VCaP (cell line): ENCODE measurements around the gene GPATCH4.
"Not testable (repeated sequence)": the region's sequence is repeated elsewhere in the genome, so short reads cannot be mapped to it uniquely, and the experiment has no call there.

ENCODE experiments used
- H3K27ac ChIP-seq: fragments of 450-650 bp; 2 replicates; pipeline ENCODE4 v1.5.1; 2017
- TF ChIP-seq, protein P1 (sequence below): fragments of 450-650 bp; conservative IDR thresholded peaks from 2 replicates; pipeline ENCODE4 v1.5.1; 2017; ENCODE audit warnings: mild to moderate bottlenecking, moderate library complexity

The GPATCH4 gene

DNA sequence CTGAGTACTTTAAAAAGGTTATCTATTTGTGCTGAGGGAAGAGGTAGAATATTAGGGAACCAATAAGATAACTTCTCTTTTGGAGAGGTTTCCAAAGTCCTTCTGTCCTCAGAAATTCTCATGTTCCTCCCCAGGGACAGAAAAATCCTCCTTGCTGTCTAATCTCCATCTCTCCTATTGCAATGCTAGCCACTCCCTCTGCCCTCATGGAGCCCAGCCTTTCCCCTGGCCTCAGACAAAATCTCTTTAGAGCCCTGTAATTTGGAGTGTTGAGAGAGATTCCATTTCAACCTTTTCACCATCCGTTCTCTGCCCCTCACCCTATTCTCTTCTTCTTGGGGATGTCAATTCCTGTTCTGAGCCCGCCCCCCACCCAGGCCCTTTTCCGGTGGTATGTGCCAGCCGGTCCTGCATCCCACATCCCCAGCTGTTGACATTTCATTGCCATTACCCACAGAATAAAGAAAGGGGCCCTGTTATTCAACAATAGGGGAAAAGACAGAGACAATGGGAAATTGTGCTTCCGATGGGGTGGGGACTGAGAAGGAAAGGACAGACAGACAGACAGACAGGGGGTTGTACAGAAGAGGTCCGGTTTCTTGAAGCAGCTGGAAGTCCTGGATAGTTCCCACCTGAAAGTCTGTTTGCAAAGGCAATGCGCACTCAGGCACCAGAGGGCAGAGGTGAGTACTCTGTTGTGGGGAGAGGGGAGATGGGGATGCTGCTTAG, 17.7 kb upstream of the GPATCH4 start, which contains the start of gene HAPLN2:
HAPLN2 (plus strand) TSS at position 563 of the 729 bp plus-strand sequence. CDS start 4,076 bp downstream, outside the sequence.
- TF ChIP-seq, protein P1, sequence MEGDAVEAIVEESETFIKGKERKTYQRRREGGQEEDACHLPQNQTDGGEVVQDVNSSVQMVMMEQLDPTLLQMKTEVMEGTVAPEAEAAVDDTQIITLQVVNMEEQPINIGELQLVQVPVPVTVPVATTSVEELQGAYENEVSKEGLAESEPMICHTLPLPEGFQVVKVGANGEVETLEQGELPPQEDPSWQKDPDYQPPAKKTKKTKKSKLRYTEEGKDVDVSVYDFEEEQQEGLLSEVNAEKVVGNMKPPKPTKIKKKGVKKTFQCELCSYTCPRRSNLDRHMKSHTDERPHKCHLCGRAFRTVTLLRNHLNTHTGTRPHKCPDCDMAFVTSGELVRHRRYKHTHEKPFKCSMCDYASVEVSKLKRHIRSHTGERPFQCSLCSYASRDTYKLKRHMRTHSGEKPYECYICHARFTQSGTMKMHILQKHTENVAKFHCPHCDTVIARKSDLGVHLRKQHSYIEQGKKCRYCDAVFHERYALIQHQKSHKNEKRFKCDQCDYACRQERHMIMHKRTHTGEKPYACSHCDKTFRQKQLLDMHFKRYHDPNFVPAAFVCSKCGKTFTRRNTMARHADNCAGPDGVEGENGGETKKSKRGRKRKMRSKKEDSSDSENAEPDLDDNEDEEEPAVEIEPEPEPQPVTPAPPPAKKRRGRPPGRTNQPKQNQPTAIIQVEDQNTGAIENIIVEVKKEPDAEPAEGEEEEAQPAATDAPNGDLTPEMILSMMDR, result peak; percentile 58; the same call in 1 of the 2 replicates
- H3K27ac ChIP-seq, result no peak within 1 kb of the TSS; the same call in 1 of the 2 replicates

DNA sequence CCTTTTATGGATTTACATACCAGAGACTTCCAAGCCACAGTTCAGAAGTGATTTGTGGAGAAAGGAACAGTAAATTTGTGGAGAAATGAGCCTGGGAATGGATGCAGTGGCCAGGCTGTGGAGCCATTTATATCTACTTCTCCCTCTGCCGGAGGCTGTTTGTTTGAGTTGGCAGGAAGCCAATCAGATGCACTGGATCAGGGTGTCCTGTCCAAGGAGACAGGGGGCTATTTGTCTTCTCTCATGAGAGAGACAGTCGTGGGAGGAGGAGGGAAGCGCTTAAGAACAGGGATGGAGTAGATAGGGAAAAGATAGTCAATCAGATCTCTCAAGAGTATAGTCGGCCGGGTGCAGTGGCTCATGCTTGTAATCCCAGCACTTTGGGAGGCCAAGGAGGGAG, 15.2 kb upstream of the GPATCH4 start:
- TF ChIP-seq, protein P1, result no peak
- H3K27ac ChIP-seq, result peak overlapping the region; percentile 94

DNA sequence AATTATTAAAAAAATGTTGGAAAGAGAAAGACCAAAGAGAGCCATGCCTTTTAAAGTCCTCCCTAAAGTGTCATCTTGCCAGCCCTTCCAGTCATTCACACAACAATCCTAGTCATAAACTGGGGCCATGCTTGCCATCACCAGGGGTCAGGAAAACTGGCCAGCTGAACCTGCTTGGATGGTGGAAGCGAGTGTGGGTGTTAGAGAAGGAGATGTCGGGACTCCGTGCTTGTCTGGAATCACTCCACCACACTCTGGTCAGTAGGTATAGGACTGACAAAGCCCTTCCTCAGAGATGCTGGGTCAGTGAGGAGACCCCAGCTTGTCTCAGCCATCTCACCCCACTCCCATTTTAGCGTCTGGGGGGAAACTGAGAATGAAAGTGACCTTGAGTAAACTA, 14.7 kb upstream of the GPATCH4 start:
- peak overlapping the region; percentile 94 for H3K27ac ChIP-seq
- TF ChIP-seq, protein P1, result no peak

DNA sequence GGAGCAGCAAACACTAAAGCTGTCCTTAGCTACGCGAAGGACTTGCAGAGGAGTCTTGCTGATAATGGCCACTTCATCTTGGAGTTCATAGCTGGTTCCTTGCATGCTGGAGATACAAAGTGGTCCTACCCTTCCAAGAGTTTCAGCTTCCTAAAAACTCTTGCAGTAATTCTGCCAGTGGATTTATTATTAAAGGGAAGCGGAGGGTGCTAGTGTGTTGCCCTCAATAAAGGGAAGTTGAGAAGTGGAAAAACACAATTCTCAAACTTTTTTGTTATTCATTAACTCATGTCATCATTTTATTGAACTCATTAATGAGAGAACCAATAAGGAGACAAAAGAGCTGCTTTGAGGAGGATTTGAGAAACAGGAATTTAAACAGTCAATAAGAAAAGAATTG, 11.4 kb upstream of the GPATCH4 start:
- H3K27ac ChIP-seq, result peak overlapping the region; percentile 94
- TF ChIP-seq, protein P1, result no peak

DNA sequence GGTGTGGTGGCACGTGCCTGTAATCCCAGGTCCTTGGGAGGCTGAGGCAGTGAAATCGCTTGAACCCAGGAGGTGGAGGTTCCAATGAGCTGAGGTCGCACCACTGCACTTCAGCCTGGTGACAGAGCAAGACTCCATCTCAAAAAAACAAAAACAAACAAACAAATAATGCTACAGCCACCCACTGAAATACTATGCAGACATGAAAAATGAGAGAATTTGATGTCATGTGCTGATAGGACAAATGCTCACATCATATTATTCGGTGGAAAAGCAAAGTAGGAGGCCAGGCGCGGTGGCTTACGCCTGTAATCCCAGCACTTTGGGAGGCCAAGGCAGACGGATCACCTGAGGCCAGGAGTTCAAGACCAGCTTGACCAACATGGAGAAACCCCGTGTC, 8.8 kb upstream of the GPATCH4 start:
- H3K27ac ChIP-seq, result not testable (repeated sequence)

DNA sequence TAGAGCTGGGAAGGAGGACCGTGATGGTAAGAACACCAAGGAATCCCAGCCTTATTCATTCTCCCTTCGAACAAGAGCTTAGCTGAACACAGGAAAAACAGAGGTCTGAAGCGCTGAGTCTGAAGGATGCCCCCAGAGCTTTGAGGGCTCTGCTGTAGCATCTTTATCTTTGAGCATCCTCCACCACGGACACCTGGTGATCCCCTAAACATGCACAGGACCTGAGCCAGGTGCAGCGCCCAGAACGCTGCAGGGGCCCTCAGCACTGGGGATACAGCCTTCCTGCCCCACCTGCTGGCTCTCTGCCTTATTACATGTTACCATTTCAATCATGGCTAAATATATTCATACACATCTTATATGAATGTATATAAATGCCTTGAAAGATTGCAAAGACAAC, 7.7 kb upstream of the GPATCH4 start:
- TF ChIP-seq, protein P1, result peak; percentile 80
- H3K27ac ChIP-seq, result no peak overlapping the region

DNA sequence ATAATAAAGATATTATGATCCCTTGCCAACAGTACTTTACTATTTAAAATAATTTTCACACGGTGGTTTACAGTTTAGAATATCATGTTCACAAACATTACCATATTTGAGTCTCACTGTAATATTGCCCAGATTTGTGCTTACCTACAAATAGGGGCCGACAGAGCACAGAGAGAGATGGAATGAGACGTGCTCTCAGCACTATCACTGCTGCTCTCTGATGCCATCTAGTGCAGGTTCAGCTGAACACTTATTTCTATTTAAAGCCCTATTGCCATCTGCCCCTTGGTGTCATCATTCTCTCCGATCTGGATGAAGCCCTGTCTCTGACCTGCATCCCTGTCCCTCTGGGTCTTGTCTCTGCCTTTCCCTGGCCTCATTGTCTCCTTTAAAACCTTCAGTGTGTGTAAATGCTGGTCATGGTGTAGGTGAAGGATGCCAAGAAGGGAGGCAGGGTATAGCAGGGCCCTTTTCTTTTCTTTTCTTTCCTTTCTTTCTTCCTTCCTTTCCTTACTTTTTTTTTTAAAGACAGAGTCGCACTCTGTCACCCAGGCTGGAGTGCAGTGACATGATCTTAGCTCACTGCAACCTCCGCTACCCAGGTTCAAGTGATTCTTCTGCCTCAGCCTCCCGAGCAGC, 6.9 kb upstream of the GPATCH4 start:
- peak overlapping the region; percentile 8; the same call in 1 of the 2 replicates for H3K27ac ChIP-seq
- TF ChIP-seq, protein P1, result peak; percentile 91

DNA sequence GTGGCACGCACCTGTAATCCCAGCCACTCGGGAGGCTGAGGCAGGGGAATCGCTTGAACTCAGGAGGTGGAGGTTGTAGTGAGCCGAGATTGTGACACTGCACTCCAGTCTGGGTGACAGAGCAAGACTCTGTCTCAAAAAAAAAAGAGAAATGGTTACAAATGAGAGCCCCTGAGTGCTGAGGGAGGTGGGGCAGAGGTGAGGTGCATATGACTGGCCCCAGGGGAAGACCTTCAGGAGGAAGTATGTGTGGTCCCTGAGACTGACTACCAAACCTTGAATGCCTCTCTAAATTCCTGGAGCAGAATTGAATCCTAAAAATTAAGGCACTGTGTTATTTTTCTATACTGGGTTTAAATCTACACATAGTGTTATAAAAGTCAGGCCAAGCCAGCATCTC, 6.1 kb upstream of the GPATCH4 start:
- not testable (repeated sequence) for H3K27ac ChIP-seq
